Activated T-helper 1 cell treated with anti-CD3 and anti-CD28 coated beads, Interleukin-12 subunit alpha, Interleukin-12 subunit beta, Interleukin-2, Interleukin-4 antibody, amounts not matched to agents 30 ng/mL and 10 ng/mL and 1 ng/mL, durations not matched to agents 14 hours and 24 hours and 36 hours (primary cell): ENCODE results near the gene CNTD1. TPM values are rescaled to one million over a fixed set of nuclear protein-coding genes. Genes with fewer than 3 reads are reported as not detected.
"Not testable (repeated sequence)": the region's sequence is repeated elsewhere in the genome, so short reads cannot be mapped to it uniquely, and the experiment has no call there.

Source experiments
- DNase-seq: peaks from one replicate; pipeline ENCODE4 v3.0.0; 2021; ENCODE audit warnings: low spot score
- H3K27ac Mint-ChIP-seq: one replicate; pipeline ENCODE4 v1.8.0; 2021; ENCODE audit warnings: mild to moderate bottlenecking, mixed read lengths
- H3K27me3 Mint-ChIP-seq: one replicate; pipeline ENCODE4 v1.8.0; 2022; ENCODE audit warnings: mild to moderate bottlenecking, moderate library complexity, mixed read lengths; ENCODE audit not compliant: insufficient read depth
- H3K36me3 Mint-ChIP-seq: one replicate; pipeline ENCODE4 v1.8.0; 2021; ENCODE audit warnings: low read depth, mixed read lengths
- H3K4me1 Mint-ChIP-seq: one replicate; pipeline ENCODE4 v1.8.0; 2021; ENCODE audit warnings: low read depth, mixed read lengths
- H3K4me3 Mint-ChIP-seq: one replicate; pipeline ENCODE4 v1.8.0; 2021; ENCODE audit warnings: mild to moderate bottlenecking, moderate library complexity, mixed read lengths
- H3K9me3 Mint-ChIP-seq: one replicate; pipeline ENCODE4 v1.8.0; 2021; ENCODE audit warnings: mixed read lengths
- intact Hi-C: fragments of 100-400 bp; cut with micrococcal nuclease; formaldehyde crosslinking; loops from one replicate; pipeline ENCODE4 v1.15.1; 2024
- total RNA-seq: library from RNA; stranded (reverse); gene quantifications from 2 replicates; pipeline ENCODE4 v1.2.3, GENCODE V29; 2022

CNTD1 gene
- total RNA-seq, 1 donor from 2014 or later: not detected

- H3K27ac Mint-ChIP-seq: no peak overlapping the region
- H3K27me3 Mint-ChIP-seq: no peaks in the 10 kb centered on the region
- no peak overlapping the region for H3K4me3 Mint-ChIP-seq
- intact Hi-C loops: no loop called here
- H3K4me1 Mint-ChIP-seq: peaks cover 21% of the 10 kb centered on the region
- DNase-seq: no peak
- no peaks in the 10 kb centered on the region for H3K9me3 Mint-ChIP-seq
- peaks cover 29% of the 10 kb centered on the region for H3K36me3 Mint-ChIP-seq
Measured at GRCh38 chr17:42846594-42847280, 48.1 kb downstream of the CNTD1 start.

GRCh38 chr17:42848093-42848492, 49.4 kb downstream of the CNTD1 start:
- no peaks in the 10 kb centered on the region for H3K9me3 Mint-ChIP-seq
- no peak for DNase-seq
- no peak overlapping the region for H3K27ac Mint-ChIP-seq
- peaks cover 21% of the 10 kb centered on the region for H3K4me1 Mint-ChIP-seq
- no peaks in the 10 kb centered on the region for H3K27me3 Mint-ChIP-seq
- peaks cover 17% of the 10 kb centered on the region for H3K36me3 Mint-ChIP-seq
- intact Hi-C loops: no loop called here
- no peak overlapping the region for H3K4me3 Mint-ChIP-seq

GRCh38 chr17:42849031-42849430, 50.4 kb downstream of the CNTD1 start:
- H3K4me1 Mint-ChIP-seq: peaks cover 21% of the 10 kb centered on the region
- DNase-seq: no peak
- H3K27ac Mint-ChIP-seq: no peak overlapping the region
- H3K4me3 Mint-ChIP-seq: no peak overlapping the region
- H3K27me3 Mint-ChIP-seq: no peaks in the 10 kb centered on the region
- no peaks in the 10 kb centered on the region for H3K9me3 Mint-ChIP-seq
- H3K36me3 Mint-ChIP-seq: peaks cover 12% of the 10 kb centered on the region
- intact Hi-C loops: no loop called here

GRCh38 chr17:42849451-42850181, 51.0 kb downstream of the CNTD1 start:
- Mint-ChIP-seq H3K27ac (no peak overlapping the region), H3K4me1 (peaks cover 21% of the 10 kb centered on the region), H3K9me3 (no peaks in the 10 kb centered on the region), H3K36me3 (peaks cover 10% of the 10 kb centered on the region), H3K27me3 (no peaks in the 10 kb centered on the region), H3K4me3 (no peak overlapping the region)
- no peak for DNase-seq
- intact Hi-C loops: no loop called here

- H3K27me3 Mint-ChIP-seq: no peaks in the 10 kb centered on the region
- H3K27ac Mint-ChIP-seq: no peak within 1 kb of the TSS
- H3K9me3 Mint-ChIP-seq: no peaks in the 10 kb centered on the region
- no peak within 1 kb of the TSS for H3K4me3 Mint-ChIP-seq
- H3K36me3 Mint-ChIP-seq: peaks cover 2% of the 10 kb centered on the region
- intact Hi-C loops: no loop called here
- DNase-seq: no peak
- H3K4me1 Mint-ChIP-seq: peaks cover 15% of the 10 kb centered on the region
Measured at GRCh38 chr17:42850954-42851353, 52.3 kb downstream of the CNTD1 start, which contains the start of gene AOC3. AOC3 (plus strand) TSS chr17:42851199; CDS start chr17:42851344, 145 bp downstream.

- H3K36me3 Mint-ChIP-seq: not testable (repeated sequence)
Measured at GRCh38 chr17:42851371-42852240, 52.9 kb downstream of the CNTD1 start.

GRCh38 chr17:42852351-42852750, 53.7 kb downstream of the CNTD1 start:
- H3K27ac Mint-ChIP-seq: no peak overlapping the region
- peaks cover under 1% of the 10 kb centered on the region for H3K4me1 Mint-ChIP-seq
- intact Hi-C loops: no loop called here
- H3K9me3 Mint-ChIP-seq: no peaks in the 10 kb centered on the region
- H3K27me3 Mint-ChIP-seq: no peaks in the 10 kb centered on the region
- no peak overlapping the region for H3K4me3 Mint-ChIP-seq
- no peaks in the 10 kb centered on the region for H3K36me3 Mint-ChIP-seq
- DNase-seq: no peak

More at GRCh38 chr17:42851371-42852240, 52.9 kb downstream of the CNTD1 start:
- H3K27ac Mint-ChIP-seq, intact Hi-C loops, H3K27me3 Mint-ChIP-seq, H3K9me3 Mint-ChIP-seq, H3K4me1 Mint-ChIP-seq, DNase-seq, H3K4me3 Mint-ChIP-seq: not testable (repeated sequence)

- no peak overlapping the region for H3K4me3 Mint-ChIP-seq
- H3K36me3 Mint-ChIP-seq: no peaks in the 10 kb centered on the region
- no peak overlapping the region for H3K27ac Mint-ChIP-seq
- no peak for DNase-seq
- no peaks in the 10 kb centered on the region for H3K9me3 Mint-ChIP-seq
- intact Hi-C loops: no loop called here
- H3K4me1 Mint-ChIP-seq: no peaks in the 10 kb centered on the region
- no peaks in the 10 kb centered on the region for H3K27me3 Mint-ChIP-seq
Measured at GRCh38 chr17:42853004-42853403, 54.3 kb downstream of the CNTD1 start.

- no peaks in the 10 kb centered on the region for H3K27me3 Mint-ChIP-seq
- H3K4me1 Mint-ChIP-seq: no peaks in the 10 kb centered on the region
- no peaks in the 10 kb centered on the region for H3K9me3 Mint-ChIP-seq
- DNase-seq: no peak
- H3K4me3 Mint-ChIP-seq: no peak overlapping the region
- intact Hi-C loops: no loop called here
- H3K36me3 Mint-ChIP-seq: no peaks in the 10 kb centered on the region
- H3K27ac Mint-ChIP-seq: no peak overlapping the region
Measured at GRCh38 chr17:42853597-42853967, 54.9 kb downstream of the CNTD1 start.

GRCh38 chr17:42853968-42854790, 55.5 kb downstream of the CNTD1 start:
- no peak for DNase-seq
- Mint-ChIP-seq H3K36me3 (no peaks in the 10 kb centered on the region), H3K27ac (no peak overlapping the region), H3K4me3 (no peak overlapping the region), H3K4me1 (no peaks in the 10 kb centered on the region), H3K27me3 (no peaks in the 10 kb centered on the region), H3K9me3 (no peaks in the 10 kb centered on the region)
- intact Hi-C loops: no loop called here

- no peaks in the 10 kb centered on the region for H3K4me1 Mint-ChIP-seq
- H3K9me3 Mint-ChIP-seq: no peaks in the 10 kb centered on the region
- no peak overlapping the region for H3K4me3 Mint-ChIP-seq
- H3K36me3 Mint-ChIP-seq: no peaks in the 10 kb centered on the region
- intact Hi-C loops: no loop called here
- H3K27ac Mint-ChIP-seq: no peak overlapping the region
- DNase-seq: no peak
- H3K27me3 Mint-ChIP-seq: no peaks in the 10 kb centered on the region
Measured at GRCh38 chr17:42855048-42855596, 56.5 kb downstream of the CNTD1 start.

GRCh38 chr17:42856093-42856492, 57.4 kb downstream of the CNTD1 start:
- H3K36me3 Mint-ChIP-seq, intact Hi-C loops, DNase-seq, H3K9me3 Mint-ChIP-seq, H3K4me1 Mint-ChIP-seq, H3K4me3 Mint-ChIP-seq, H3K27me3 Mint-ChIP-seq, H3K27ac Mint-ChIP-seq: not testable (repeated sequence)
